PFSK-1 (cell line): Measurements from ENCODE around the gene TMC5.

Source experiments
- FOXP2 ChIP-seq: optimal IDR thresholded peaks from 2 replicates; pipeline ENCODE3; 2011; ENCODE audit warnings: borderline replicate concordance, control low read depth, inconsistent platforms; ENCODE audit not compliant: insufficient read depth; ENCODE audit errors: extremely low read length, extremely low read depth
- POLR2AphosphoS5 ChIP-seq: IDR thresholded peaks from 2 replicates; pipeline ENCODE4 v1.6.1; 2012; ENCODE audit warnings: low read depth, mild to moderate bottlenecking, control low read depth, low read length, moderate library complexity
- SIN3A ChIP-seq: IDR thresholded peaks from 2 replicates; pipeline ENCODE4 v1.6.1; 2012; ENCODE audit warnings: mild to moderate bottlenecking, low read length, moderate library complexity, borderline replicate concordance; ENCODE audit not compliant: insufficient read depth
- TAF1 ChIP-seq: IDR thresholded peaks from 2 replicates; pipeline ENCODE4 v1.6.1; 2012; ENCODE audit warnings: low read length, control low read depth, borderline replicate concordance; ENCODE audit not compliant: insufficient read depth
- TF ChIP-seq, protein P1 (sequence below), 2 experiments: IDR thresholded peaks; 2 replicates each; pipeline versions ENCODE4 v1.6.1 to v1.8.0; 2011 to 2012; ENCODE audit warnings: low read depth in 2 of 2, low read length in 2 of 2, control low read depth in 1 of 2, inconsistent platforms in 1 of 2, mild to moderate bottlenecking in 1 of 2, moderate library complexity in 1 of 2; ENCODE audit not compliant: insufficient read depth in 1 of 2

Gene TMC5

DNA sequence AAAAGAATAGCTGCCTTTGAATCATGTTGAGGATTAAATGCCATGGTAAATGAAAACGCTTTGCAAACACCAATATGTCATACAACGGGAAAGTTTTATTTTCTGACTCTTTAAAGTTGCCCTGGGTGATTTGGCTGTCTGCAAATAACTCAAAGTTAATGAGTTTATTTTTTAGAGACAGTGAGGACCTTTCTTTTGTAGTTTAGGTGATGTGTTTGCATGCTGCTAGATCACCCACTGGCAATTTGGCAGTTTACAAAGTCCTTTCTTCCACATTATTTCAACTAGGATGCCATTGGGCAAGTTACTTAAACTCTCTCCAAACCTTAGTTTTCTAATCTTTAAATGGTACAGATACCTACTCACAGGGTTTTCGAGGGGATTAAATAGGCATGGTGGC is 66.4 kb downstream of the TMC5 start:
- TF ChIP-seq POLR2AphosphoS5, result no peak
- no peak for TF ChIP-seq FOXP2
- no peak for TF ChIP-seq SIN3A
- TF ChIP-seq, protein P1, sequence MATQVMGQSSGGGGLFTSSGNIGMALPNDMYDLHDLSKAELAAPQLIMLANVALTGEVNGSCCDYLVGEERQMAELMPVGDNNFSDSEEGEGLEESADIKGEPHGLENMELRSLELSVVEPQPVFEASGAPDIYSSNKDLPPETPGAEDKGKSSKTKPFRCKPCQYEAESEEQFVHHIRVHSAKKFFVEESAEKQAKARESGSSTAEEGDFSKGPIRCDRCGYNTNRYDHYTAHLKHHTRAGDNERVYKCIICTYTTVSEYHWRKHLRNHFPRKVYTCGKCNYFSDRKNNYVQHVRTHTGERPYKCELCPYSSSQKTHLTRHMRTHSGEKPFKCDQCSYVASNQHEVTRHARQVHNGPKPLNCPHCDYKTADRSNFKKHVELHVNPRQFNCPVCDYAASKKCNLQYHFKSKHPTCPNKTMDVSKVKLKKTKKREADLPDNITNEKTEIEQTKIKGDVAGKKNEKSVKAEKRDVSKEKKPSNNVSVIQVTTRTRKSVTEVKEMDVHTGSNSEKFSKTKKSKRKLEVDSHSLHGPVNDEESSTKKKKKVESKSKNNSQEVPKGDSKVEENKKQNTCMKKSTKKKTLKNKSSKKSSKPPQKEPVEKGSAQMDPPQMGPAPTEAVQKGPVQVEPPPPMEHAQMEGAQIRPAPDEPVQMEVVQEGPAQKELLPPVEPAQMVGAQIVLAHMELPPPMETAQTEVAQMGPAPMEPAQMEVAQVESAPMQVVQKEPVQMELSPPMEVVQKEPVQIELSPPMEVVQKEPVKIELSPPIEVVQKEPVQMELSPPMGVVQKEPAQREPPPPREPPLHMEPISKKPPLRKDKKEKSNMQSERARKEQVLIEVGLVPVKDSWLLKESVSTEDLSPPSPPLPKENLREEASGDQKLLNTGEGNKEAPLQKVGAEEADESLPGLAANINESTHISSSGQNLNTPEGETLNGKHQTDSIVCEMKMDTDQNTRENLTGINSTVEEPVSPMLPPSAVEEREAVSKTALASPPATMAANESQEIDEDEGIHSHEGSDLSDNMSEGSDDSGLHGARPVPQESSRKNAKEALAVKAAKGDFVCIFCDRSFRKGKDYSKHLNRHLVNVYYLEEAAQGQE (IDR thresholded peaks at IDR 0.05; ENCODE audit: insufficient read depth in 1 of 2, low read depth in 2 of 2, low read length in 2 of 2), result no peak
- no peak for TF ChIP-seq TAF1

GRCh38 chr16:19485611-19486010 is 67.9 kb downstream of the TMC5 start:
- TF ChIP-seq POLR2AphosphoS5, result no peak
- TF ChIP-seq SIN3A, result no peak

DNA sequence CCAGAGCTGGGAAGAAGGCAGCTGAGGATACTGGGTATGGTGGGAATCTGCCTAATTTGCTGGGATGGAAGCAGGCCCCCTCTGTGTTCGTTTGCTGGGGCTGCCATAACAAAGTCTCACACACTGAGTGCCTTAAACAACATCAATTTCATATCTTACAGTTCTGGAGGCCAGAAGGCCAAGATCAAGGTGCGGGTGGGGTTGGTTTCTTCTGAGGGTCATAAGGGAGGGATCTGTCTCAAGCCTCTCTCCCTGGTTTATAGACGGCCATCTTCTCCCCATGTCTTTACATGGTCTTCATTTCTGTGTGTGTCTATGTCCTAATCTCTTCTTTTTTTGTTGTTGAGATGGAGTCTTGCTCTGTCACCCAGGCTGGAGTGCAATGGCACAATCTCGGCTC is 68.4 kb downstream of the TMC5 start:
- TF ChIP-seq TAF1 (no peak), POLR2AphosphoS5 (no peak), FOXP2 (no peak), SIN3A (no peak)
- TF ChIP-seq, protein P1 (IDR thresholded peaks at IDR 0.05; ENCODE audit: insufficient read depth in 1 of 2, low read depth in 2 of 2, low read length in 2 of 2), result no peak

DNA sequence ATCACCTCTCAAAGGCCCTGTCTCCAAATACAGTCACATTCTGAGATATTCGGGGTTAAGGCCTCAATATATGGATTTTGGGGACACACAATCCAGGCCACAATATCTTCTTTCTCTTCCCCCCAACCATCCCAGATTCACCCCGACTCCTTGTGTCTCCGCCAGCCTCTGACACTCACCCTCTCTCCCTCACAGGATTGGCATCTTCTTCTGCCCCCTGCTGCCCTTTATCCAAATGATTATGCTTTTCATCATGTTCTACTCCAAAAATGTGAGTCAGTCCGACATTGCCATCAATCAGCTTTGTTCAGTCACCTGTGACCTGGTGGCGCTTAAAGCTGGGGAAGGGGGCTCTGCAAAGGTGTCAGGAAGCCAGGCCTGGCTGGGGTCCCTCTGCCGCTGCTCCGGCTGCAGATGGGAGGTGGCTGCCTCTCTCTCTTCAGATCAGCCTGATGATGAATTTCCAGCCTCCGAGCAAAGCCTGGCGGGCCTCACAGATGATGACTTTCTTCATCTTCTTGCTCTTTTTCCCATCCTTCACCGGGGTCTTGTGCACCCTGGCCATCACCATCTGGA is 69.2 kb downstream of the TMC5 start:
- TF ChIP-seq, protein P1 (IDR thresholded peaks at IDR 0.05; ENCODE audit: insufficient read depth in 1 of 2, low read depth in 2 of 2, low read length in 2 of 2), result no peak
- TF ChIP-seq FOXP2 (no peak), SIN3A (no peak), POLR2AphosphoS5 (no peak), TAF1 (no peak)

- no peak for TF ChIP-seq FOXP2
- no peak for TF ChIP-seq TAF1
- TF ChIP-seq, protein P1 (IDR thresholded peaks at IDR 0.05; ENCODE audit: insufficient read depth in 1 of 2, low read depth in 2 of 2, low read length in 2 of 2), result no peak
- no peak for TF ChIP-seq POLR2AphosphoS5
- TF ChIP-seq SIN3A, result no peak
These were observed 70.5 kb downstream of the TMC5 start for GRCh38 chr16:19488213-19488640.
